CD14-positive monocyte (primary cell): Measurements from ENCODE around the gene SERPINA1. TPM values are rescaled to one million over a fixed set of nuclear protein-coding genes. Genes with fewer than 3 reads are reported as not detected.

ENCODE experiments used
- DNase-seq, 3 donors: peaks; one replicate each; pipeline ENCODE4 v3.0.0-alpha.2; 2011 to 2022
- H2AFZ ChIP-seq: 2 replicates; pipeline ENCODE4 v1.6.0; 2012; ENCODE audit warnings: mild to moderate bottlenecking, low read depth, low read length, inconsistent platforms; ENCODE audit not compliant: insufficient read depth, poor library complexity, severe bottlenecking
- H3K27ac ChIP-seq, 2 donors: 1 replicate in 1 of 2; 2 replicates in 1 of 2; pipeline ENCODE4 v1.5.1; 2012 to 2013; ENCODE audit warnings: low read length in 2 of 2, control low read depth in 1 of 2, inconsistent platforms in 1 of 2, low read depth in 1 of 2, mild to moderate bottlenecking in 1 of 2
- H3K27me3 ChIP-seq, 2 donors: one replicate each; pipeline versions ENCODE4 v1.6.0 to v1.6.1; 2011 to 2013; ENCODE audit warnings: low read length in 2 of 2; ENCODE audit not compliant: control insufficient read depth in 2 of 2, insufficient read depth in 2 of 2
- H3K36me3 ChIP-seq, 2 donors: replicated peaks in 1 of 2; 1 replicate in 1 of 2; 2 replicates in 1 of 2; pipeline versions ENCODE4 v1.5.1 to v1.6.1; 2012 to 2013; ENCODE audit warnings: low read length in 2 of 2, control low read depth in 1 of 2, inconsistent platforms in 1 of 2, mild to moderate bottlenecking in 1 of 2; ENCODE audit not compliant: insufficient read depth in 2 of 2, control insufficient read depth in 1 of 2
- H3K4me1 ChIP-seq, 2 donors: 1 replicate in 1 of 2; 2 replicates in 1 of 2; pipeline versions ENCODE4 v1.5.1 to v1.6.1; 2012 to 2013; ENCODE audit warnings: low read length in 2 of 2, control low read depth in 1 of 2, inconsistent platforms in 1 of 2, mild to moderate bottlenecking in 1 of 2, moderate library complexity in 1 of 2; ENCODE audit not compliant: insufficient read depth in 2 of 2, control insufficient read depth in 1 of 2
- H3K4me2 ChIP-seq: replicated peaks from 2 replicates; pipeline ENCODE3; 2012; ENCODE audit warnings: low read length, moderate library complexity, mild to moderate bottlenecking; ENCODE audit not compliant: poor library complexity, severe bottlenecking; ENCODE audit errors: extremely low read depth
- H3K4me3 ChIP-seq, 3 experiments: fragments of 200-600 bp in 1 of 3; sonication (generic) in 1 of 3; replicated peaks in 1 of 3; 1 replicate in 2 of 3; 2 replicates in 1 of 3; pipeline ENCODE4 v1.5.1; 2011 to 2013; ENCODE audit warnings: low read length in 3 of 3, mild to moderate bottlenecking in 3 of 3, control low read depth in 2 of 3, low read depth in 2 of 3, inconsistent platforms in 1 of 3, moderate library complexity in 1 of 3
- H3K79me2 ChIP-seq: 2 replicates; pipeline ENCODE4 v1.6.0; 2012; ENCODE audit warnings: mild to moderate bottlenecking, control low read depth, inconsistent platforms, low read length, moderate library complexity; ENCODE audit not compliant: insufficient read depth
- H3K9ac ChIP-seq: 2 replicates; pipeline ENCODE4 v1.6.0; 2017; ENCODE audit warnings: low read length, mild to moderate bottlenecking; ENCODE audit not compliant: insufficient read depth, poor library complexity, severe bottlenecking
- H3K9me3 ChIP-seq, 2 donors: replicated peaks in 1 of 2; 1 replicate in 1 of 2; 2 replicates in 1 of 2; pipeline versions ENCODE4 v1.5.1 to v1.6.1; 2012 to 2013; ENCODE audit warnings: low read length in 2 of 2, control low read depth in 1 of 2; ENCODE audit not compliant: control insufficient read depth in 1 of 2, insufficient read depth in 1 of 2
- H4K20me1 ChIP-seq: 2 replicates; pipeline ENCODE4 v1.6.0; 2012; ENCODE audit warnings: mild to moderate bottlenecking, low read length, control low read depth, moderate library complexity; ENCODE audit not compliant: insufficient read depth
- H3K27ac Mint-ChIP-seq, 7 donors: one replicate each; pipeline ENCODE4 v1.8.0; 2020; ENCODE audit warnings: mild to moderate bottlenecking in 7 of 7, mixed read lengths in 7 of 7, moderate library complexity in 6 of 7, inconsistent platforms in 2 of 7
- H3K27me3 Mint-ChIP-seq, 3 donors: one replicate each; pipeline ENCODE4 v1.8.0; 2021 to 2022; ENCODE audit warnings: low read depth in 3 of 3, mild to moderate bottlenecking in 3 of 3, mixed read lengths in 3 of 3, moderate library complexity in 3 of 3, inconsistent platforms in 1 of 3
- H3K36me3 Mint-ChIP-seq, 2 donors: one replicate each; pipeline ENCODE4 v1.8.0; 2020; ENCODE audit warnings: mixed read lengths in 2 of 2, inconsistent platforms in 1 of 2, mild to moderate bottlenecking in 1 of 2
- H3K4me1 Mint-ChIP-seq: one replicate; pipeline ENCODE4 v1.8.0; 2020; ENCODE audit warnings: mild to moderate bottlenecking, mixed read lengths
- H3K4me3 Mint-ChIP-seq, 2 donors: one replicate each; pipeline ENCODE4 v1.8.0; 2020; ENCODE audit warnings: mild to moderate bottlenecking in 2 of 2, mixed read lengths in 2 of 2, moderate library complexity in 1 of 2
- H3K9me3 Mint-ChIP-seq, 7 donors: one replicate each; pipeline ENCODE4 v1.8.0; 2020 to 2022; ENCODE audit warnings: mixed read lengths in 7 of 7, mild to moderate bottlenecking in 6 of 7, moderate library complexity in 6 of 7, inconsistent platforms in 2 of 7
- WGBS: methylation state at CpG from one replicate; pipeline ENCODE4 v1.1.5; 2013; ENCODE audit warnings: missing lambda C conversion rate; ENCODE audit not compliant: insufficient coverage; 5-methylcytosine and 5-hydroxymethylcytosine counted together
- intact Hi-C, 2 donors: fragments of 100-400 bp; cut with micrococcal nuclease; formaldehyde crosslinking; loops; one replicate each; pipeline versions ENCODE4 v1.15.0 to v1.15.1; 2023
- polyA plus RNA-seq, 3 donors: library from polyadenylated mRNA; depleted of rRNA in 1 of 3; unstranded in 2 of 3; stranded (reverse) in 1 of 3; fragments of 300-500 nt in 2 of 3; fragments of >200 nt in 1 of 3; fragmentation: Illumina TruSeq in 2 of 3; gene quantifications; 1 replicate in 2 of 3; 2 replicates in 1 of 3; pipeline ENCODE4 v1.2.3, GENCODE V29; 2012 to 2021
- TF ChIP-seq, protein P1 (sequence below): fragments of 200-600 bp; IDR thresholded peaks from one replicate; pipeline ENCODE4 v1.8.0; 2022; ENCODE audit warnings: antibody characterized with exemption, mild to moderate bottlenecking

SERPINA1 gene
- polyA plus RNA-seq, 3 donors, result 1,278 to 2,075 (median 2,042) TPM

DNA sequence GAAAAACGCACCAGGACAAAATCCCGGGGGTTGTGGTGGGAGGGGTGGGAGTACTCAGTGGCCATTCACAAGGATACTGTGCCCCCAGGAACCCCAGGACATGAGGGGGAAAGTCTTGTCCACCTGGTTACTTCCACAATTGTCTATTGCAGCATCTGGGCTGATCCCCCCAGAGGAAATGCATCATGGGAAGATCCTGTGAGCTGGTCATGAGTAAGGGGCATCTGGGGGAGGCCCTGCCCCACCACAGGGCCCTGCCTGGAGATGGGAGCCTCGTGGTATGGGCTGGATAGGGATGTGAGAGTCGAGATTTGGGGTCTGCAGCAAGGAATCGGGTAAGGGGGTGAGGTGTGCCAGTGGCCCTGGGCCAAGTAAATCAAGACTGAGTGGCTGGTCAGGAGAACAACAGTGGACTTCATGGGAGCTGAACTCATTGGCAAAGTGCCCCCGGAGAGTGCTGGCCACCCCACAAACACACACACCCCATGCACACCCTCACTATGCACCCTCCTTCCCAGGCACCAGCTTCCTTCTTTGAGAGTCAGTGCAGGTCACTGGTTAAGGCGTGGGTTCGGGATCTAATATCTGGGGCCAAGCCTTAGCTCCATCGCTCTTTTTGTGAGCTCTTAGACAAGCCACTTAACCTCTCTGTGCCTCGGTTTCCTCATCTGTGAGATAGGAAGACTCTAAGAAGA, 3.0 kb upstream of the SERPINA1 start:
- peaks cover 0 to 3% (median 0%) of the 10 kb centered on the region in 7 donors for H3K9me3 Mint-ChIP-seq
- peaks cover 4 to 26% of the 10 kb centered on the region in 2 donors for H3K36me3 ChIP-seq
- intact Hi-C loops, result loop anchor here in 1 of 2 donors (5.0 kb wide), 1 partner anchor 434 kb away; no protein-coding TSS in a partner anchor
- H3K9me3 ChIP-seq, result no peaks in the 10 kb centered on the region
- peak overlapping the region in 2 of 3 experiments; percentile 75 to 88 for H3K4me3 ChIP-seq
- H3K4me3 Mint-ChIP-seq, result peak overlapping the region; percentile 95 to 99
- H3K4me2 ChIP-seq, result peak overlapping the region; percentile 94
- H3K27me3 ChIP-seq, result no peaks in the 10 kb centered on the region
- peaks cover 97 to 99% of the 10 kb centered on the region in 2 donors for H3K4me1 ChIP-seq
- peaks cover 0 to 4% (median 0%) of the 10 kb centered on the region in 3 donors for H3K27me3 Mint-ChIP-seq
- peak overlapping the region; percentile 77 for H3K9ac ChIP-seq
- peaks cover 95% of the 10 kb centered on the region for H3K4me1 Mint-ChIP-seq
- peak overlapping the region; percentile 98 to 99 (median 99) for H3K27ac Mint-ChIP-seq
- H3K36me3 Mint-ChIP-seq, result peaks cover 10 to 46% of the 10 kb centered on the region in 2 donors
- H2AFZ ChIP-seq, result no peak overlapping the region
- DNase-seq, result peak in 2 of 3 donors; percentile 71 to 96
- TF ChIP-seq, protein P1, sequence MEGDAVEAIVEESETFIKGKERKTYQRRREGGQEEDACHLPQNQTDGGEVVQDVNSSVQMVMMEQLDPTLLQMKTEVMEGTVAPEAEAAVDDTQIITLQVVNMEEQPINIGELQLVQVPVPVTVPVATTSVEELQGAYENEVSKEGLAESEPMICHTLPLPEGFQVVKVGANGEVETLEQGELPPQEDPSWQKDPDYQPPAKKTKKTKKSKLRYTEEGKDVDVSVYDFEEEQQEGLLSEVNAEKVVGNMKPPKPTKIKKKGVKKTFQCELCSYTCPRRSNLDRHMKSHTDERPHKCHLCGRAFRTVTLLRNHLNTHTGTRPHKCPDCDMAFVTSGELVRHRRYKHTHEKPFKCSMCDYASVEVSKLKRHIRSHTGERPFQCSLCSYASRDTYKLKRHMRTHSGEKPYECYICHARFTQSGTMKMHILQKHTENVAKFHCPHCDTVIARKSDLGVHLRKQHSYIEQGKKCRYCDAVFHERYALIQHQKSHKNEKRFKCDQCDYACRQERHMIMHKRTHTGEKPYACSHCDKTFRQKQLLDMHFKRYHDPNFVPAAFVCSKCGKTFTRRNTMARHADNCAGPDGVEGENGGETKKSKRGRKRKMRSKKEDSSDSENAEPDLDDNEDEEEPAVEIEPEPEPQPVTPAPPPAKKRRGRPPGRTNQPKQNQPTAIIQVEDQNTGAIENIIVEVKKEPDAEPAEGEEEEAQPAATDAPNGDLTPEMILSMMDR, result no peak
- H3K79me2 ChIP-seq, result peaks cover 60% of the 10 kb centered on the region
- 89% methylated on average over 3 of the region's 10 CpGs for WGBS
- no peaks in the 10 kb centered on the region for H4K20me1 ChIP-seq
- peak overlapping the region; percentile 95 to 96 for H3K27ac ChIP-seq

DNA sequence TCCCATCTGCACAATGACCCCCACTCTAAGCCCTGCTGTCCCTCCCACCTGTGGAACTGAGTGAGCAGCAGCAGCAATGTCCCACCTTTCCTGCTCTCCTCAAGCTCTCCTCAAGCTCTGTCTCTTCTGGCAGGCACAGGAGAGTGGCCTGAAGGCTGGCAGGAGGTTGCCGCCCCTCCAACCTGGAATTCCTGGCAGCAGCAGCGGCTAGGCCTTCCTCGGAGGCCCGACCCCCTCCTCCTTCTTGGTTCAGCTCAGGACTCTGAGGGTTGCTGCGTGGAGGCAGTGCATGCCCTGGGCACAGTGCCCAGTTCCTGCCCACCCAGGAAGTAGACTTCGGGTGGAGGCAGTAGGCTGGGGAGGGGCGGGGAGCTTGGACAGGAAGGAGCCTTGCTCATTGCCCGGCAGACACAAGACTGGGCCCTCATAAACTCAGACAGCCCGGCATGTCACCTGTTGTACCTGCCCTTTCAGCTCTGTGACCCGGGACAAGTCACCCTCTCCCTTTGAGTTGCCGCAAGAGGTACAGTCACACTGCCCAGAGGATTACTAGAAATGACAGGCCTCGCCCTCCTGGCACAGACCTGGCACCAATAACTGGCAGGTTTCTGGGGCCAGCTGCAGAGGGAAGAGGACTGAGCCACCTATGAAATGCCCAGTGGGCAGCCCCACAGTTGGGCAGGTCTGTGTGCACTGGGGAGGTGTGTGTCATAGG, 2.1 kb upstream of the SERPINA1 start:
- Histone ChIP-seq H3K9ac (peak overlapping the region; percentile 77), H4K20me1 (no peaks in the 10 kb centered on the region), H3K79me2 (peaks cover 69% of the 10 kb centered on the region), H3K27ac (peak overlapping the region; percentile 95 to 96), H3K36me3 (peaks cover 10 to 35% of the 10 kb centered on the region in 2 donors), H3K9me3 (no peaks in the 10 kb centered on the region), H3K27me3 (no peaks in the 10 kb centered on the region), H2AFZ (peak overlapping the region; percentile 1), H3K4me2 (peak overlapping the region; percentile 94), H3K4me1 (peaks cover 97 to 99% of the 10 kb centered on the region in 2 donors), H3K4me3 (peak overlapping the region; percentile 50 to 88 (median 75))
- Mint-ChIP-seq H3K27ac (peak overlapping the region; percentile 98 to 99 (median 99)), H3K9me3 (no peaks in the 10 kb centered on the region), H3K4me3 (peak overlapping the region; percentile 95 to 99), H3K36me3 (peaks cover 19 to 51% of the 10 kb centered on the region in 2 donors), H3K4me1 (peaks cover 95% of the 10 kb centered on the region), H3K27me3 (peaks cover 0 to 4% (median 0%) of the 10 kb centered on the region in 3 donors)
- WGBS, result 34% methylated on average over 7 of the region's 12 CpGs
- TF ChIP-seq, protein P1, result no peak
- DNase-seq, result peak; percentile 75 to 83 (median 81)
- intact Hi-C loops, result loop anchor here in 1 of 2 donors (5.0 kb wide), 1 partner anchor 433 kb away; no protein-coding TSS in a partner anchor
